Activated T-cell treated with anti-CD3 and anti-CD28 coated beads, Interleukin-2, amount 50 U/mL, for 24 hours (primary cell): ENCODE data around the gene NHSL2.

Source experiments
- DNase-seq: peaks from one replicate; pipeline ENCODE4 v3.0.0-alpha.2; 2020
- H3K27ac Mint-ChIP-seq: 2 replicates; pipeline ENCODE4 v1.8.0; 2020; ENCODE audit warnings: mild to moderate bottlenecking, mixed read lengths
- H3K27me3 Mint-ChIP-seq: 2 replicates; pipeline ENCODE4 v1.8.0; 2020; ENCODE audit warnings: mixed read lengths
- H3K36me3 Mint-ChIP-seq: 2 replicates; pipeline ENCODE4 v1.8.0; 2020; ENCODE audit warnings: low read depth, mixed read lengths
- H3K4me1 Mint-ChIP-seq: 2 replicates; pipeline ENCODE4 v1.8.0; 2020; ENCODE audit warnings: low read depth, mixed read lengths
- H3K4me3 Mint-ChIP-seq: 2 replicates; pipeline ENCODE4 v1.8.0; 2020; ENCODE audit warnings: mild to moderate bottlenecking, moderate library complexity, mixed read lengths
- H3K9me3 Mint-ChIP-seq: 2 replicates; pipeline ENCODE4 v1.8.0; 2020; ENCODE audit warnings: mixed read lengths

NHSL2 gene

GRCh38 chrX:72126048-72126415 is 215.4 kb downstream of the NHSL2 start:
- H3K4me3 Mint-ChIP-seq: no peak overlapping the region
- no peak overlapping the region for H3K27ac Mint-ChIP-seq
- peaks cover 34% of the 10 kb centered on the region for H3K4me1 Mint-ChIP-seq
- H3K27me3 Mint-ChIP-seq: peaks cover 89% of the 10 kb centered on the region
- no peak for DNase-seq
- H3K36me3 Mint-ChIP-seq: no peaks in the 10 kb centered on the region
- no peaks in the 10 kb centered on the region for H3K9me3 Mint-ChIP-seq

DNA sequence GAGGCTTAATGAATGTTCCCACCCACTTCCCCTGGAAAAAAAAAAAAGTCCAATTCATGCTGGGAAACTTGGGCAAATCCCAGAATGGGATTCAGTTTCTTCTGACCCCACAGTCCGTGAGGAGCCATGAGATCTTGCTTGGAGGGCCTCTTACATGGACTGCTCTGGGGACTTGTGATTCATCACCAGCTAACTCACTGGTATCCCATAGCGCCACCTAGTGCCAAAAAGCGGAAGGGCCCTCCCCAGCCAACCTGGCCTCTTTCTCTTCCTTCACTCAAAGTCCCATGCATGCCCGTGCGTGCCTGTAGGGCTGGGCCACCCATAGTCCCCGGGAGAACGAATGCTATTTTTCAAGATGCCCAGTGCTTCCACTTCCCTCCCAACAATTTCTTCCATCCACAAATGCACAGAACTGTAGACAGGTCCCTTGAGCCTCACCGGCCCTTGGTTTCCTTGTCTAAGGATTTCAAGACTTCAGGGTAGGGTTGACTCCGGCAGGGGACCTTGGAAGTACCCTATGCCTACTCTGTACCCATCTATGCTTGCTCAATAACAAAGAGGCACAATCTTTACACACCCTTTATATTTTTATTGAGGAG is 216.0 kb downstream of the NHSL2 start:
- Mint-ChIP-seq H3K9me3 (no peaks in the 10 kb centered on the region), H3K36me3 (no peaks in the 10 kb centered on the region), H3K27ac (no peak overlapping the region), H3K4me3 (no peak overlapping the region), H3K27me3 (peaks cover 88% of the 10 kb centered on the region), H3K4me1 (peaks cover 31% of the 10 kb centered on the region)
- DNase-seq: peak; percentile 91

- peaks cover 86% of the 10 kb centered on the region for H3K27me3 Mint-ChIP-seq
- H3K4me3 Mint-ChIP-seq: no peak overlapping the region
- H3K4me1 Mint-ChIP-seq: peaks cover 27% of the 10 kb centered on the region
- no peak overlapping the region for H3K27ac Mint-ChIP-seq
- DNase-seq: no peak
- H3K36me3 Mint-ChIP-seq: no peaks in the 10 kb centered on the region
- no peaks in the 10 kb centered on the region for H3K9me3 Mint-ChIP-seq
Observed at GRCh38 chrX:72127332-72127731, 216.7 kb downstream of the NHSL2 start.

DNA sequence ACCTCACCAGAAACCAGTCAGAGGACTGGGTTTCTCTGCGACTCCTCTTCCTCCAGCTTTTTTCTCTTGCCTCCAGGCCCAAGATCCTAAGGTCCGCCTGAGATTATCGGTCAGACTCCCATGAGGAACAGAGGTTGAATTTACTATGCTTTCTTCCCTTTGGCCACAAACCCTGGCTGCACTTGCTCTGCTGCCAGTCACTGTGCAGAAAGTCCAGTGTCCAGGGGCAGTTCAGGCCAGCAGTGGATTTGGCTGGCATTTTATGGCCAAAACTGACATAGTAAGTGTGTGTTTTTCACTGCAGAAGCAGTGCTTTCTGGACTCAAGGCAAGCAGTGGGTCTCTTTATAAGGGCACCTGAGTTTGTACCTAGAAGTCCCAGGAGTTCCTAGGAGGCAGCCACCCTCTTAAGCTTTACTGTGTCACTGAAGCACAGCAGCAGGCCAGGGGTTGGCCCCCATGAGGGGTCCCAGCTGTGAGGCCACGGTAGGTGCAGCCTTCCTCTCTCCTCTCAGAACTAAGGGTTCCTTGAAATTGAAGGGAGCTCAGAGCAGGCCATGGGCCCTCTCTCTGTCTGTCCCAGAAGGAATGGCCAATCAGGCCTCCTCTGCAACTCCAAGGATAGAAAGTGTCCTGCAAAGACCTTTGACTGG is 217.7 kb downstream of the NHSL2 start:
- H3K4me1 Mint-ChIP-seq: peaks cover 22% of the 10 kb centered on the region
- peaks cover 86% of the 10 kb centered on the region for H3K27me3 Mint-ChIP-seq
- H3K9me3 Mint-ChIP-seq: no peaks in the 10 kb centered on the region
- no peak overlapping the region for H3K27ac Mint-ChIP-seq
- no peaks in the 10 kb centered on the region for H3K36me3 Mint-ChIP-seq
- DNase-seq: no peak
- no peak overlapping the region for H3K4me3 Mint-ChIP-seq

- H3K4me3 Mint-ChIP-seq: no peak overlapping the region
Observed at GRCh38 chrX:72128881-72129280, 218.2 kb downstream of the NHSL2 start.

DNA sequence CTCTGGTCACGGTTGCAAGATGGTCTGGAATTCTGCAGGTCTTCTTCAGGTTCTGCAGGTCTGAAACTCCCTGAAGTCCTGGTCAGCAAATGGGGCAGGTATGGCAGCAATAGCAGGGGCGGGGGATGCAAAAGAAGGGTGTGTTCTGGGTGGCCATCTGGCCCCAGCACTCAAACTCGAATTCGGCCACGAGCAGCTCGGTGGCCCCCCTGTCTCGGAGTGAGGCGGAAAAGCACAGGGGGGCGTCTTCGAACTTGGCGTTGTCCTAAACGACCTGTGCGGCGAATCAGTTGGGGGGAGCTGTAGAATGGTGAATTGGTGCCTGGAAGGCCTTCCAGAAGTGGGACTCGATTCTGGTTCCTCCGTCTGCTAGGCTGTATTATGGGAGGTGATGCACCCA is 219.0 kb downstream of the NHSL2 start:
- H3K27ac Mint-ChIP-seq: no peak overlapping the region
- no peaks in the 10 kb centered on the region for H3K9me3 Mint-ChIP-seq
- H3K4me1 Mint-ChIP-seq: peaks cover 16% of the 10 kb centered on the region
- peaks cover 86% of the 10 kb centered on the region for H3K27me3 Mint-ChIP-seq
- no peak overlapping the region for H3K4me3 Mint-ChIP-seq
- no peak for DNase-seq
- no peaks in the 10 kb centered on the region for H3K36me3 Mint-ChIP-seq

More at GRCh38 chrX:72128881-72129280, 218.2 kb downstream of the NHSL2 start:
- peaks cover 86% of the 10 kb centered on the region for H3K27me3 Mint-ChIP-seq
- peaks cover 21% of the 10 kb centered on the region for H3K4me1 Mint-ChIP-seq
- DNase-seq: no peak
- H3K27ac Mint-ChIP-seq: no peak overlapping the region
- no peaks in the 10 kb centered on the region for H3K9me3 Mint-ChIP-seq
- H3K36me3 Mint-ChIP-seq: no peaks in the 10 kb centered on the region

- no peaks in the 10 kb centered on the region for H3K9me3 Mint-ChIP-seq
- no peak overlapping the region for H3K27ac Mint-ChIP-seq
- H3K36me3 Mint-ChIP-seq: no peaks in the 10 kb centered on the region
- DNase-seq: no peak
- peaks cover 12% of the 10 kb centered on the region for H3K4me1 Mint-ChIP-seq
- H3K27me3 Mint-ChIP-seq: peaks cover 86% of the 10 kb centered on the region
- no peak overlapping the region for H3K4me3 Mint-ChIP-seq
Observed at GRCh38 chrX:72130156-72130761, 219.6 kb downstream of the NHSL2 start.

DNA sequence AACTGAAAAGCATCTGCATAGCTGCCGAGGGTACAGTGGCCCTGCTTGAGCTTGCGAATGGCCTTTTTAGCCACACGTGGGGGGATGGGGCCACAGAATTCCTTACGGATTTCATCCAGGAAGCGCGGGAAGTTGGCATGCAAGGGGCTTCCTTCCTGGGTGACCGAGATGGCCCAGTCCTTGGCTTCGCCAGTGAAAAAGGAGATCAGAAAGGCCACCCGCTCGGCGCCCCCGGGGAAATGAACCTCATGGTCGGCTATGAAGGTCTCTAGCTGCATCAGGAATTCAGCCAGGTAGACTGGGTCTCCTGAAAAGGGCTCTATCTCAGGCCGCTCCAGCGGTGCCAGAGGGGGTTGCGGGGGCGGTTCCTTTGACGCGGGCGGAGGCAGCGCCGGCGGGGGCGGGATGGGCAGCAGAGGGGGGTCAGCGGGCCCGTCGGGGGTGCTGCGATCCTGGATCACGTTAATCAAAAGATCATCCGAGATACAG is 220.2 kb downstream of the NHSL2 start:
- Mint-ChIP-seq H3K9me3 (no peaks in the 10 kb centered on the region), H3K4me3 (peak overlapping the region; percentile 56), H3K4me1 (peaks cover 12% of the 10 kb centered on the region), H3K27me3 (peaks cover 86% of the 10 kb centered on the region), H3K36me3 (no peaks in the 10 kb centered on the region), H3K27ac (no peak overlapping the region)
- no peak for DNase-seq

DNA sequence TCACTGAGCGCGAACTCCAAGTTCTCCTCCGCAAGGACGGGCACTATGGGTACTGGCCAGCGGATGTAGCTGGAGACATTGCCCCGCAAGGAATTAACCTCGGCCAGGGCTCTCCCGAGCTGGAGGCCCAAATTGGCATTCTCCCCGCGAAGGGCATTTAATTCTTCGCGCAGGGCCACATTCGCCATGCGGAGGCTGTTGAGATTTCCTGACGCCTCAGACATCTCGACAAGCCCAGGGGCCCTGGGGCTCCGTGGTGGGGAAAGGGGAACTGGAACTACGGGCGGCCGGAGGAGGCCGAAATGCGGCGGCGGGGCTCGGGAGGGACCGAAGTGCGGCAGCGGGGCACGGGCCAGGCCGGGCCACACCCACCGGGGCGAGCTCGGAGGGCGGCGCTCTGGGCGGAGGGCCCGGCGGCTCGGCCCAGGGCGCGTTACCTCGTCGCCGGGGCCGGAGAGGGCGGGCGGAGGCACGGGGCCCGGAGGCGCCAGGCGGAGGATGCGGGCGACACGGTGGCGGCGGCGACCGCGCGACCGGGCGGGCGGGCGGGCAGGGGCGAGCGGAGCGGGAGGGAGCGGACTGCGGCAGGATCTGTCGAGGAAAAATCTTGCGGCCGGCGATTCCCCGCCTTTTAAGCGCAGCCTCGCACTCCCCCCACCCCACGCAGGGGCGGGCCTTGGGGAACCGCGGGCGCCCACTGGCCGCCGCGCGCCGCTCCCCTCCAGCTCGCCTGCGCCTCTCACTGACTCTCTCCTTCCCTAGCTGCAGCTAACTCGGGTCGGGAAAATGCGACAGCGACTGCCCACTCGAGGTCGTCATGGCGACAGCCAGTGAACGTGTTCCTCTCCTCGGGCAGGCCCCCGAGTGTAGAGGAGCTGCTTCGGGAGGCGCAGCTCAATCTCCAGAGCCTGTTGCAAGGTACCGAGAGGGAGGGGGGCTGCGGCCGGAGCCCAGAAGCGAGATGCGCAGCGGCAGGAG is 221.0 kb downstream of the NHSL2 start, which contains the start of gene RTL5:
Gene RTL5 (minus strand): TSS at position 599 of the 978 bp plus-strand sequence.
- Mint-ChIP-seq H3K27me3 (peaks cover 86% of the 10 kb centered on the region), H3K4me3 (peak within 1 kb of the TSS; percentile 63), H3K36me3 (no peaks in the 10 kb centered on the region), H3K9me3 (no peaks in the 10 kb centered on the region), H3K27ac (no peak within 1 kb of the TSS), H3K4me1 (peaks cover 8% of the 10 kb centered on the region)
- peak; percentile 70 for DNase-seq

DNA sequence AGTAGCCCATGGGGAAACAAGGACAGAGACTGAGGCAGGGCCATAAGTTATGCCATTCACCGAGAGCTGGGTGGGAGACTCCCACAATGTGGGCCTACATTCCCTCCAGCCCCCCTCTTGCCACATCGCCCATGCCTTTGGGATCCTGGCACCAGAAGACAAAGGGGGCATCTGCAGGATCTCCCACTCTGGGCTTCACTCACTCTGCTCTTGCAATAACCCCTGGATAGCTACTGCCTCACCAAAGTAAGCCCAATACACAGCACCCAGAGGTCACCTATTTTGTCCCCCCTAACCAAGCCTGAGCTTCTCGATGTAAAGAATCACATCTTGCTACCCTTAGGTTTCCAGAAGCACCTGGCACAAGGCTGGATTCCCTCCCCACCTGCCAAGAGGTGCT is 221.8 kb downstream of the NHSL2 start:
- Mint-ChIP-seq H3K36me3 (no peaks in the 10 kb centered on the region), H3K4me3 (no peak overlapping the region)

DNA sequence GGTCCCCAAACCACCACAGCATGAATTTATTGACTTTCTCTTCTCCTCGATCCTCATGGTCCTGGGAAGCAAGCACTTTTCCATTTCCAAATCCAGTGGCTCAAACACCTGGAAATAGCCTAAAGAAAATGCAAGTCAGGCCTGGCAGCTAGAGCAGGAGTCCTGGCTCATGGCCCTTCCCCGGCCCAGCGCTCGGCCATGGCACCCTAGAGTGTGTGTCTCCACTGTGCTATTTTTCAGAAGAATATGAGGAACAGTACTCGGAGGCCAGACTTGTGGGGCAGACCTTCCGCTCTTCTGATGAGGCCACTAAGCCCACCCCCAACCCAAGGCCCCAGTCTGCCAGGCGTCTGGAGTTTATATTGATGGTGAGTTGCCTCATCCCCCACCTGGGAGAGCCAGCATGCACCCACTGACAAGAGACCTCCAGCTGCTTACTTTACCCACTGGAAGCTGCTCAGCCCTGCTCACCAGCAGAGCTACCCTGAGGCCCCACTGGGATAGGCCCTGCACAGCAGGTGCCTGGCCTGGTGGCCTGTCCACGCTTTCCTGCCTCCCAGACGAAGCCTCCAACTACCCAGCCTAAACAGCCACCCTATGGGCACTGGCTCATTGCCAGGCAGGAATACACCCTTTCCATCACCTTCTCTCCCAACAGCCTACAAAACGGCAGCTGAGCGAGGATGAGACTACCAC is 223.4 kb downstream of the NHSL2 start:
- H3K27ac Mint-ChIP-seq: no peak overlapping the region

More for the DNA sequence above, 221.8 kb downstream of the NHSL2 start:
- H3K27ac Mint-ChIP-seq: no peak overlapping the region
- no peaks in the 10 kb centered on the region for H3K9me3 Mint-ChIP-seq
- DNase-seq: no peak
- peaks cover 82% of the 10 kb centered on the region for H3K27me3 Mint-ChIP-seq
- peaks cover 6% of the 10 kb centered on the region for H3K4me1 Mint-ChIP-seq

GRCh38 chrX:72137846-72138495 is 227.3 kb downstream of the NHSL2 start:
- no peaks in the 10 kb centered on the region for H3K9me3 Mint-ChIP-seq
- DNase-seq: no peak
- no peak overlapping the region for H3K27ac Mint-ChIP-seq
- H3K36me3 Mint-ChIP-seq: no peaks in the 10 kb centered on the region
- peaks cover 11% of the 10 kb centered on the region for H3K4me1 Mint-ChIP-seq
- H3K27me3 Mint-ChIP-seq: peaks cover 79% of the 10 kb centered on the region
- H3K4me3 Mint-ChIP-seq: no peak overlapping the region

More for the DNA sequence above, 223.4 kb downstream of the NHSL2 start:
- Mint-ChIP-seq H3K9me3 (no peaks in the 10 kb centered on the region), H3K36me3 (no peaks in the 10 kb centered on the region), H3K4me1 (peaks cover 6% of the 10 kb centered on the region), H3K27me3 (peaks cover 78% of the 10 kb centered on the region), H3K4me3 (no peak overlapping the region)
- no peak for DNase-seq

DNA sequence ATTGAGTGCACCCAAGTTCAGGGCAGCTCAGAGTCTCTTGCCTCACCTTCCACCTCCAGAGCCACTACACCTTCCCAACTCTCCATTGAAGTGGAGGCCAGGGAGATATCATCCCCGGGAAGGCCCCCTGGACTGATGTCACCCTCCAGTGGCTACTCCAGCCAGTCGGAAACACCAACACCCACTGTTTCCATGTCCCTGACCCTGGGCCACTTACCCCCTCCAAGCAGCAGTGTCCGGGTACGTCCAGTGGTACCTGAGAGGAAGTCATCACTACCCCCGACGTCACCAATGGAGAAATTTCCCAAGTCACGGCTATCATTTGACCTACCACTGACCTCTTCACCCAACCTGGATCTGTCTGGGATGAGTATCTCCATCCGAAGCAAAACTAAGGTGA is 228.9 kb downstream of the NHSL2 start:
- Mint-ChIP-seq H3K9me3 (no peaks in the 10 kb centered on the region), H3K27ac (no peak overlapping the region), H3K36me3 (no peaks in the 10 kb centered on the region), H3K4me1 (peaks cover 24% of the 10 kb centered on the region), H3K4me3 (no peak overlapping the region), H3K27me3 (peaks cover 72% of the 10 kb centered on the region)
- no peak for DNase-seq
